K562 (cell line): ENCODE data around the gene BAD. TPM values are rescaled to one million over a fixed set of nuclear protein-coding genes. Genes with fewer than 3 reads are reported as not detected.

Experiments used
- ARID2 ChIP-seq: fragments of 450-650 bp; IDR thresholded peaks from 2 replicates; pipeline ENCODE4 v1.6.1; 2017; ENCODE audit warnings: antibody characterized with exemption, mild to moderate bottlenecking
- ATF7 ChIP-seq: fragments of 450-650 bp; IDR thresholded peaks from 2 replicates; pipeline ENCODE4 v1.7.1; 2014; ENCODE audit warnings: mild to moderate bottlenecking, moderate library complexity
- CREB5 ChIP-seq: fragments of 250-450 bp; sonication (Bioruptor Pico); IDR thresholded peaks from 2 replicates; pipeline ENCODE4 v1.5.0; 2020; ENCODE audit warnings: mild to moderate bottlenecking
- DEAF1 ChIP-seq: fragments of 450-650 bp; formaldehyde crosslinking; IDR thresholded peaks from 2 replicates; pipeline ENCODE4 v1.4.0; 2020; ENCODE audit warnings: mild to moderate bottlenecking, moderate library complexity
- FOXM1 ChIP-seq, 2 experiments: fragments of 450-650 bp in 1 of 2; sonication (generic) in 1 of 2; formaldehyde crosslinking in 1 of 2; IDR thresholded peaks; 2 replicates each; pipeline versions ENCODE4 v1.6.1 to v1.9.0; 2017 to 2022; ENCODE audit warnings: low read depth in 2 of 2, mild to moderate bottlenecking in 2 of 2, missing genetic modification reagents in 1 of 2, moderate library complexity in 1 of 2
- KHSRP ChIP-seq: fragments of 450-650 bp; IDR thresholded peaks from 2 replicates; pipeline ENCODE4 v1.6.1; 2017
- MAFF ChIP-seq: IDR thresholded peaks from 2 replicates; pipeline ENCODE4 v1.6.1; 2012; ENCODE audit warnings: low read length, improper control_type of control experiment
- NEUROD1 ChIP-seq: fragments of 150-350 bp; IDR thresholded peaks from 2 replicates; pipeline ENCODE4 v1.6.1; 2014; ENCODE audit warnings: borderline replicate concordance, low read length, low read depth; ENCODE audit not compliant: partially characterized antibody
- POLR2G ChIP-seq: fragments of 200-400 bp; formaldehyde crosslinking; IDR thresholded peaks from 2 replicates; pipeline ENCODE4 v1.6.1; 2017; ENCODE audit warnings: low read depth, mild to moderate bottlenecking, antibody characterized with exemption, low read length, moderate library complexity
- POLR3G ChIP-seq: IDR thresholded peaks from 2 replicates; pipeline ENCODE4 v1.6.1; 2011; ENCODE audit not compliant: insufficient read length, insufficient replicate concordance; ENCODE audit errors: extremely low read depth
- SMAD4 ChIP-seq: fragments of 250-450 bp; sonication (Bioruptor Pico); conservative IDR thresholded peaks from 2 replicates; pipeline ENCODE4 v1.8.0; 2021; ENCODE audit warnings: inconsistent platforms, mild to moderate bottlenecking, moderate library complexity
- TBL1XR1 ChIP-seq, 2 experiments: IDR thresholded peaks; 2 replicates each; pipeline ENCODE4 v1.6.1; 2012; ENCODE audit warnings: improper control_type of control experiment in 2 of 2, low read length in 2 of 2, mild to moderate bottlenecking in 1 of 2
- TCF7L2 ChIP-seq: fragments of 150-350 bp; IDR thresholded peaks from 2 replicates; pipeline ENCODE4 v1.6.1; 2016; ENCODE audit warnings: low read depth, mild to moderate bottlenecking, low read length, moderate library complexity
- ZFX ChIP-seq: sonication (generic); formaldehyde crosslinking; IDR thresholded peaks from 2 replicates; pipeline ENCODE4 v1.8.0; 2022; ENCODE audit warnings: mild to moderate bottlenecking, missing genetic modification reagents, moderate library complexity
- ZNF280B ChIP-seq: fragments of 250-450 bp; sonication (Bioruptor Pico); IDR thresholded peaks from 2 replicates; pipeline ENCODE4 v1.5.1; 2021; ENCODE audit warnings: mild to moderate bottlenecking
- ZNF347 ChIP-seq: fragments of 450-650 bp; formaldehyde crosslinking; IDR thresholded peaks from 2 replicates; pipeline ENCODE4 v1.4.0; 2020; ENCODE audit warnings: low read depth, mild to moderate bottlenecking, moderate library complexity
- ZNF511 ChIP-seq: sonication (generic); formaldehyde crosslinking; IDR thresholded peaks from 2 replicates; pipeline ENCODE4 v1.8.0; 2022; ENCODE audit warnings: mild to moderate bottlenecking, missing genetic modification reagents
- polyA plus RNA-seq, 8 experiments: library from polyadenylated mRNA; depleted of rRNA in 4 of 8; stranded (reverse) in 5 of 8; unstranded in 3 of 8; fragments of >200 nt; fragmentation: Nextera tagmentation in 2 of 8; fragmentation: Illumina TruSeq in 1 of 8; extraction: Ambion mirVana in 2 of 8; extraction: Trizol in 1 of 8; gene quantifications; 2 replicates each; pipeline versions ENCODE4 v1.2.1 to v1.2.3, GENCODE V29; 2011 to 2014; ENCODE audit warnings: inconsistent platforms in 1 of 8, missing spikeins in 1 of 8
- total RNA-seq, 7 experiments: library from RNA; depleted of rRNA in 6 of 7; stranded (reverse); fragments of >200 nt in 6 of 7; fragmentation: Illumina TruSeq in 2 of 7; extraction: Trizol in 2 of 7; gene quantifications; 2 replicates each; pipeline versions ENCODE4 v1.2.1 to v1.2.3, GENCODE V29; 2011 to 2021; ENCODE audit warnings: low replicate concordance in 1 of 7
- TF ChIP-seq, protein P1 (sequence below): IDR thresholded peaks from 3 replicates; pipeline ENCODE4 v1.6.1; 2011; ENCODE audit warnings: borderline replicate concordance, mild to moderate bottlenecking; ENCODE audit not compliant: insufficient read length, insufficient read depth
- TF ChIP-seq, protein P2 (sequence below): sonication (generic); formaldehyde crosslinking; IDR thresholded peaks from 2 replicates; pipeline ENCODE4 v1.8.0; 2022; ENCODE audit warnings: missing genetic modification reagents, mild to moderate bottlenecking, moderate library complexity, borderline replicate concordance

BAD gene
- total and polyA plus RNA-seq, 9 of the 15 experiments (the other 6 are each of a cell fraction or from before 2014, with no cell fraction given) = 0.61 to 45.6 (median 11.8) TPM

GRCh38 chr11:64230171-64230984, 54.1 kb downstream of the BAD start, which contains the start of gene DNAJC4 (continued):
- TF ChIP-seq, protein P1, sequence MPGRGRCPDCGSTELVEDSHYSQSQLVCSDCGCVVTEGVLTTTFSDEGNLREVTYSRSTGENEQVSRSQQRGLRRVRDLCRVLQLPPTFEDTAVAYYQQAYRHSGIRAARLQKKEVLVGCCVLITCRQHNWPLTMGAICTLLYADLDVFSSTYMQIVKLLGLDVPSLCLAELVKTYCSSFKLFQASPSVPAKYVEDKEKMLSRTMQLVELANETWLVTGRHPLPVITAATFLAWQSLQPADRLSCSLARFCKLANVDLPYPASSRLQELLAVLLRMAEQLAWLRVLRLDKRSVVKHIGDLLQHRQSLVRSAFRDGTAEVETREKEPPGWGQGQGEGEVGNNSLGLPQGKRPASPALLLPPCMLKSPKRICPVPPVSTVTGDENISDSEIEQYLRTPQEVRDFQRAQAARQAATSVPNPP = no peak
- TF ChIP-seq TCF7L2 (no peak), ZNF511 (no peak; the same call in 1 of the 2 replicates), POLR3G (no peak), POLR2G (peak; percentile 83), DEAF1 (no peak), SMAD4 (0 out of 2 replicates have a peak, but pooled peaks have one; percentile 44), CREB5 (CRISPR knock-in tag) (no peak), NEUROD1 (peak; percentile 9), KHSRP (no peak), FOXM1 (IDR thresholded peaks at IDR 0.05; ENCODE audit: low read depth) (no peak), FOXM1 (CRISPR knock-in tag; IDR thresholded peaks at IDR 0.05; ENCODE audit: low read depth) (no peak), ZFX (peak; percentile 89), MAFF (no peak), ARID2 (no peak), TBL1XR1 (IDR thresholded peaks at IDR 0.05; ENCODE audit: low read length in 2 of 2) (0 out of 4 replicates have a peak, but pooled peaks of 1 of the 2 experiments have one; percentile 17), ATF7 (peak; percentile 68), ZNF347 (CRISPR knock-in tag) (no peak), ZNF280B (no peak)
- TF ChIP-seq, protein P2, sequence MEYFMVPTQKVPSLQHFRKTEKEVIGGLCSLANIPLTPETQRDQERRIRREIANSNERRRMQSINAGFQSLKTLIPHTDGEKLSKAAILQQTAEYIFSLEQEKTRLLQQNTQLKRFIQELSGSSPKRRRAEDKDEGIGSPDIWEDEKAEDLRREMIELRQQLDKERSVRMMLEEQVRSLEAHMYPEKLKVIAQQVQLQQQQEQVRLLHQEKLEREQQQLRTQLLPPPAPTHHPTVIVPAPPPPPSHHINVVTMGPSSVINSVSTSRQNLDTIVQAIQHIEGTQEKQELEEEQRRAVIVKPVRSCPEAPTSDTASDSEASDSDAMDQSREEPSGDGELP (CRISPR knock-in tag) = peak; percentile 82
